ENCODE results near the gene STPG1.

The STPG1 gene

GRCh38 chr1:24392982-24393650 lies 20.5 kb downstream of the STPG1 start:
- DNase-seq (ENCODE audit: low read depth), result no peak

- no peak for DNase-seq (ENCODE audit: low read depth)
Observed at GRCh38 chr1:24392604-24392946, 21.0 kb downstream of the STPG1 start.

- DNase-seq (ENCODE audit: low read depth), result no peak
Observed at GRCh38 chr1:24391882-24392603, 21.5 kb downstream of the STPG1 start.

GRCh38 chr1:24390924-24391782 lies 22.4 kb downstream of the STPG1 start:
- no peak for DNase-seq (ENCODE audit: low read depth)

- DNase-seq (ENCODE audit: low read depth), result no peak
Observed at GRCh38 chr1:24389231-24389678, 24.3 kb downstream of the STPG1 start.

- no peak for DNase-seq (ENCODE audit: low read depth)
Observed at GRCh38 chr1:24388331-24388885, 25.2 kb downstream of the STPG1 start.

GRCh38 chr1:24387636-24388175 lies 25.9 kb downstream of the STPG1 start:
- DNase-seq (ENCODE audit: low read depth), result no peak

GRCh38 chr1:24386931-24387330 lies 26.7 kb downstream of the STPG1 start:
- no peak for DNase-seq (ENCODE audit: low read depth)

- no peak for DNase-seq (ENCODE audit: low read depth)
Observed at GRCh38 chr1:24386241-24386640, 27.3 kb downstream of the STPG1 start.

GRCh38 chr1:24385160-24385940 lies 28.2 kb downstream of the STPG1 start:
- DNase-seq (ENCODE audit: low read depth), result no peak

- peak; percentile 44 for DNase-seq (ENCODE audit: low read depth)
Observed at GRCh38 chr1:24384251-24385090, 29.1 kb downstream of the STPG1 start.

- DNase-seq (ENCODE audit: low read depth), result no peak
Observed at GRCh38 chr1:24383381-24383940, 30.1 kb downstream of the STPG1 start.

GRCh38 chr1:24382165-24382577 lies 31.4 kb downstream of the STPG1 start:
- no peak for DNase-seq (ENCODE audit: low read depth)

GRCh38 chr1:24381256-24381655 lies 32.3 kb downstream of the STPG1 start:
- DNase-seq (ENCODE audit: low read depth), result no peak

- DNase-seq (ENCODE audit: low read depth), result no peak
Observed at GRCh38 chr1:24380508-24380907, 33.1 kb downstream of the STPG1 start.

GRCh38 chr1:24379733-24380315 lies 33.8 kb downstream of the STPG1 start:
- DNase-seq (ENCODE audit: low read depth), result no peak

- DNase-seq (ENCODE audit: low read depth), result no peak
Observed at GRCh38 chr1:24374891-24375786, 38.4 kb downstream of the STPG1 start.

- no peak for DNase-seq (ENCODE audit: low read depth)
Observed at GRCh38 chr1:24373710-24374109, 39.9 kb downstream of the STPG1 start.

GRCh38 chr1:24373044-24373443 lies 40.5 kb downstream of the STPG1 start:
- DNase-seq (ENCODE audit: low read depth), result no peak
